Endothelial cell of umbilical vein (primary cell): ENCODE measurements around the gene NAT16. TPM values are rescaled to one million over a fixed set of nuclear protein-coding genes. Genes with fewer than 3 reads are reported as not detected.

Source experiments
- BruUV-seq: library from RNA; stranded (reverse); fragments of 400-500 nt; replicated peaks from 2 replicates; lab custom pipeline; 2021; lab: Mats Ljungman, UMichigan
- CTCF ChIA-PET: fragments of 300-600, 350-600 bp; sonication (Branson Sonifier 250); formaldehyde crosslinking; loops from one replicate; lab custom pipeline; 2021; ENCODE audit warnings: antibody characterized with exemption, inconsistent platforms; lab: Charles Lee
- POLR2A ChIA-PET: fragments of 300-600, 350-600 bp; sonication (Branson Sonifier 250); formaldehyde crosslinking; loops from one replicate; lab custom pipeline; 2021; ENCODE audit warnings: antibody characterized with exemption, inconsistent platforms; lab: Charles Lee
- DNase-seq: peaks from one replicate; pipeline ENCODE4 v3.0.0-alpha.2; 2011; ENCODE audit warnings: low read depth, low spot score
- FAIRE-seq: peaks from 2 replicates; lab custom pipeline; 2011; peaks lifted over from hg19 to GRCh38; lab: Jason Lieb, UNC
- H2AFZ ChIP-seq: 2 replicates; pipeline ENCODE4 v1.6.0; 2012; ENCODE audit warnings: low read depth, low read length, control low read depth, inconsistent platforms
- H3K27ac ChIP-seq: 2 replicates; pipeline ENCODE4 v1.5.1; 2011; ENCODE audit warnings: low read depth, mild to moderate bottlenecking, control low read depth, low read length, moderate library complexity; ENCODE audit not compliant: insufficient read depth
- H3K27me3 ChIP-seq, 2 experiments: 2 replicates each; pipeline versions ENCODE4 v1.6.0 to v1.6.1; 2011; ENCODE audit warnings: low read length in 2 of 2, mixed read lengths in 1 of 2; ENCODE audit not compliant: control insufficient read depth in 2 of 2, insufficient read depth in 2 of 2
- H3K36me3 ChIP-seq, 2 experiments: 2 replicates in 1 of 2; 3 replicates in 1 of 2; pipeline ENCODE4 v1.5.1; 2011; ENCODE audit warnings: low read length in 2 of 2, mild to moderate bottlenecking in 1 of 2, moderate library complexity in 1 of 2; ENCODE audit not compliant: control insufficient read depth in 2 of 2, insufficient read depth in 2 of 2; ENCODE audit errors: extremely low read depth in 1 of 2
- H3K4me1 ChIP-seq: 3 replicates; pipeline ENCODE4 v1.5.1; 2011; ENCODE audit warnings: mild to moderate bottlenecking, low read length; ENCODE audit not compliant: control insufficient read depth, insufficient read depth; ENCODE audit errors: extremely low read depth
- H3K4me2 ChIP-seq: 2 replicates; pipeline ENCODE4 v1.6.1; 2011; ENCODE audit warnings: low read length, control low read depth, mixed read lengths; ENCODE audit not compliant: insufficient read depth
- H3K4me3 ChIP-seq, 3 experiments: fragments of 200-600 bp in 1 of 3; sonication (generic), shearing (Covaris generic) in 1 of 3; replicated peaks in 1 of 3; 2 replicates each; pipeline ENCODE4 v1.5.1; 2011 to 2016; ENCODE audit warnings: control low read depth in 3 of 3, low read length in 3 of 3, mild to moderate bottlenecking in 2 of 3, inconsistent platforms in 1 of 3, low read depth in 1 of 3, moderate library complexity in 1 of 3; ENCODE audit not compliant: insufficient read depth in 1 of 3
- H3K79me2 ChIP-seq: 2 replicates; pipeline ENCODE4 v1.6.0; 2012; ENCODE audit warnings: low read length, inconsistent platforms; ENCODE audit not compliant: control insufficient read depth, insufficient read depth
- H3K9ac ChIP-seq: replicated peaks from 2 replicates; pipeline ENCODE3; 2011; ENCODE audit warnings: low read length, control low read depth; ENCODE audit not compliant: insufficient read depth; ENCODE audit errors: extremely low read depth
- H3K9me1 ChIP-seq: replicated peaks from 3 replicates; pipeline ENCODE4 v1.6.0; 2011; ENCODE audit warnings: mild to moderate bottlenecking, low read length; ENCODE audit not compliant: control insufficient read depth, insufficient read depth; ENCODE audit errors: extremely low read depth
- H3K9me3 ChIP-seq: replicated peaks from 2 replicates; pipeline ENCODE4 v1.5.1; 2012; ENCODE audit warnings: low read length, inconsistent platforms; ENCODE audit not compliant: control insufficient read depth, insufficient read depth
- H4K20me1 ChIP-seq: replicated peaks from 2 replicates; pipeline ENCODE3; 2011; ENCODE audit warnings: mild to moderate bottlenecking, low read length; ENCODE audit not compliant: control insufficient read depth, insufficient read depth; ENCODE audit errors: extremely low read depth
- EZH2 ChIP-seq: IDR thresholded peaks from 2 replicates; pipeline ENCODE4 v1.6.1; 2012; ENCODE audit warnings: borderline replicate concordance, low read depth, mild to moderate bottlenecking, moderate library complexity, low read length, inconsistent platforms; ENCODE audit not compliant: severe bottlenecking
- FOS ChIP-seq: IDR thresholded peaks from 2 replicates; pipeline ENCODE4 v1.6.1; 2011; ENCODE audit warnings: mild to moderate bottlenecking, low read length, moderate library complexity, borderline replicate concordance; ENCODE audit not compliant: insufficient read depth
- GATA2 ChIP-seq: IDR thresholded peaks from 2 replicates; pipeline ENCODE4 v1.7.0; 2011; ENCODE audit warnings: low read depth, mild to moderate bottlenecking, moderate library complexity, mixed read lengths, low read length; ENCODE audit not compliant: insufficient read length, insufficient read depth
- JUN ChIP-seq: IDR thresholded peaks from 2 replicates; pipeline ENCODE4 v1.6.1; 2011; ENCODE audit warnings: borderline replicate concordance, low read depth; ENCODE audit not compliant: insufficient read length, insufficient read depth
- MAX ChIP-seq: IDR thresholded peaks from 2 replicates; pipeline ENCODE4 v1.6.1; 2011; ENCODE audit not compliant: insufficient read depth, insufficient read length
- MYC ChIP-seq: IDR thresholded peaks from one replicate; pipeline ENCODE4 v1.6.1; 2011; ENCODE audit warnings: mild to moderate bottlenecking, low read depth, low read length
- POLR2A ChIP-seq: IDR thresholded peaks from 2 replicates; pipeline ENCODE4 v1.6.1; 2012; ENCODE audit warnings: low read depth, mild to moderate bottlenecking, control low read depth, low read length
- POLR2AphosphoS5 ChIP-seq: IDR thresholded peaks from 2 replicates; pipeline ENCODE4 v1.6.1; 2012; ENCODE audit warnings: low read depth, mild to moderate bottlenecking, control low read depth, low read length, moderate library complexity; ENCODE audit not compliant: insufficient read depth
- dilution Hi-C: fragments of 300-500 bp; cut with MboI; formaldehyde crosslinking; loops from one replicate; pipeline ENCODE4 v1.15.0; 2019; ENCODE audit warnings: low sequenced_read_pairs; ENCODE audit not compliant: extremely low pct_ligation_motif_present
- intact Hi-C: fragments of 100-400 bp; cut with micrococcal nuclease; formaldehyde crosslinking; loops from one replicate; pipeline ENCODE4 v1.10.0; 2022
- polyA plus RNA-seq, 4 experiments: library from polyadenylated mRNA; depleted of rRNA in 3 of 4; stranded (reverse) in 3 of 4; unstranded in 1 of 4; fragments of >200 nt; gene quantifications; 2 replicates each; pipeline versions ENCODE4 v1.2.1 to v1.2.3, GENCODE V29; 2011 to 2012; ENCODE audit warnings: missing spikeins in 1 of 4
- total RNA-seq: library from RNA; stranded (reverse); gene quantifications from 2 replicates; pipeline ENCODE4 v1.2.3, GENCODE V29; 2021
- TF ChIP-seq, protein P1 (sequence below), 2 donors: IDR thresholded peaks; 1 replicate in 1 of 2; 2 replicates in 1 of 2; pipeline ENCODE4 v1.5.1; 2011; ENCODE audit warnings: low read length in 2 of 2, mild to moderate bottlenecking in 2 of 2, moderate library complexity in 2 of 2, control low read depth in 1 of 2, inconsistent platforms in 1 of 2, low read depth in 1 of 2; ENCODE audit not compliant: insufficient read depth in 1 of 2; ENCODE audit errors: extremely low read depth in 1 of 2

The NAT16 gene
- total and polyA plus RNA-seq, 2 donors (not counting 3 experiments of a cell fraction or from before 2014, with no cell fraction given): not detected

DNA sequence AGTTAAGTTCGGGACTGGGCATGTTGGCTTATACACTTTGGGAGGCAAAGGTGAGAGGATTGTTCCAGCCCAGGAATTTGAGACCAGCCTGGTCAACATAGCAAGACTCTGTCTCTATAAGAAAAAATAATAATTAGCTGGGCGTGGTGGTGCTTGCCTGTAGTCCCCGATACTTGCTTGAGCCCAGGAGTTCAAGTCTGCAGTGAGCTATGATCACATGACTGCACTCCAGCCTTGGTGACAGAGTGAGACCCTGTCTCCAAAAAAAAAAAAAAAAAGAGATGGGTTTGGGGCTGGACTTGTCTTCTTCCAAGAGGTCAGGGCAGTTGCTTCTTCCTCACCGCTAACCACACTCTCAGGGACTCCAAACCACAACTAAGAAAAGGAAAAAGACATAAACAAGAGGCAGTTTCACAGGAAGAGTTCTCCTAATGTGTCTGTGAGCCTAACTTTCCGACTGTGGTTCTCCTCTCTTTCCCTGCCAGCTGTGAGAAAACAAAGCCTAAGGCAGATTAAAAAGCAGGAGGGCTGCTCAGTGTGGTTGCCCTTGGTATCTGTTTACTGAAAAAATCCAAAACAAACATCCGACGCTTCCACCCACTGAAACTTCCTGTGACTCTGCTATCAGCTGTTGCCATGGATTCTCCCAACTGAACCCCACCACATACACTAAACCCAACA lies 55.6 kb downstream of the NAT16 start:
- Histone ChIP-seq H3K27me3 (no peaks in the 10 kb centered on the region), H4K20me1 (no peaks in the 10 kb centered on the region), H3K36me3 (peaks cover 8 to 10% of the 10 kb centered on the region in 2 experiments), H3K4me3 (no peak overlapping the region), H3K9me3 (no peaks in the 10 kb centered on the region), H3K9me1 (no peaks in the 10 kb centered on the region), H3K4me1 (peaks cover 61% of the 10 kb centered on the region), H2AFZ (no peak overlapping the region), H3K27ac (peak overlapping the region; percentile 83), H3K79me2 (peaks cover 39% of the 10 kb centered on the region), H3K4me2 (peak overlapping the region; percentile 45), H3K9ac (peak overlapping the region; percentile 100)
- TF ChIP-seq, protein P1, sequence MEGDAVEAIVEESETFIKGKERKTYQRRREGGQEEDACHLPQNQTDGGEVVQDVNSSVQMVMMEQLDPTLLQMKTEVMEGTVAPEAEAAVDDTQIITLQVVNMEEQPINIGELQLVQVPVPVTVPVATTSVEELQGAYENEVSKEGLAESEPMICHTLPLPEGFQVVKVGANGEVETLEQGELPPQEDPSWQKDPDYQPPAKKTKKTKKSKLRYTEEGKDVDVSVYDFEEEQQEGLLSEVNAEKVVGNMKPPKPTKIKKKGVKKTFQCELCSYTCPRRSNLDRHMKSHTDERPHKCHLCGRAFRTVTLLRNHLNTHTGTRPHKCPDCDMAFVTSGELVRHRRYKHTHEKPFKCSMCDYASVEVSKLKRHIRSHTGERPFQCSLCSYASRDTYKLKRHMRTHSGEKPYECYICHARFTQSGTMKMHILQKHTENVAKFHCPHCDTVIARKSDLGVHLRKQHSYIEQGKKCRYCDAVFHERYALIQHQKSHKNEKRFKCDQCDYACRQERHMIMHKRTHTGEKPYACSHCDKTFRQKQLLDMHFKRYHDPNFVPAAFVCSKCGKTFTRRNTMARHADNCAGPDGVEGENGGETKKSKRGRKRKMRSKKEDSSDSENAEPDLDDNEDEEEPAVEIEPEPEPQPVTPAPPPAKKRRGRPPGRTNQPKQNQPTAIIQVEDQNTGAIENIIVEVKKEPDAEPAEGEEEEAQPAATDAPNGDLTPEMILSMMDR (IDR thresholded peaks at IDR 0.05; ENCODE audit: extremely low read depth in 1 of 2, insufficient read depth in 1 of 2, low read depth in 1 of 2, low read length in 2 of 2): no peak
- TF ChIP-seq JUN: peak; percentile 34
- FAIRE-seq: peak; percentile 93
- intact Hi-C loops (loop anchor here (10.0 kb wide), 1 partner anchor 1020 kb away; the partner anchor contains the start of genes AP4M1 and MCM7), dilution Hi-C loops (no loop called here)
- ChIA-PET CTCF (interaction anchor here (0.7 to 3.5 kb wide), 5 partner anchors 11 to 47 kb away, joined by 3 to 24 read pairs (median 8); no protein-coding TSS in a partner anchor), POLR2A (interaction anchor here (1.0 to 5.3 kb wide), 5 partner anchors 12 to 24 kb away, joined by 6 to 49 read pairs (median 32); no protein-coding TSS in a partner anchor)
- TSS peak; percentile 41 for BruUV-seq
- peak; percentile 88 for DNase-seq

- ChIA-PET CTCF (interaction anchor here (0.7 to 3.5 kb wide), 5 partner anchors 10 to 46 kb away, joined by 3 to 25 read pairs (median 8); no protein-coding TSS in a partner anchor), POLR2A (interaction anchor here (1.1 to 5.3 kb wide), 6 partner anchors 9 to 37 kb away, joined by 3 to 49 read pairs (median 22); no protein-coding TSS in a partner anchor)
- FAIRE-seq (no peak), DNase-seq (no peak)
- H3K27me3 ChIP-seq: no peaks in the 10 kb centered on the region
- peaks cover 34% of the 10 kb centered on the region for H3K79me2 ChIP-seq
- H3K9me1 ChIP-seq: no peaks in the 10 kb centered on the region
- dilution Hi-C loops (no loop called here), intact Hi-C loops (loop anchor here (10.0 kb wide), 1 partner anchor 1019 kb away; the partner anchor contains the start of genes AP4M1 and MCM7)
- no peak overlapping the region for H3K4me3 ChIP-seq
- BruUV-seq: no TSS peak
- H3K9ac ChIP-seq: peak overlapping the region; percentile 100
- H3K4me2 ChIP-seq: no peak overlapping the region
- no peak for TF ChIP-seq JUN
- no peak for TF ChIP-seq GATA2
- no peak for TF ChIP-seq FOS
- no peak for TF ChIP-seq EZH2
- no peak for TF ChIP-seq POLR2AphosphoS5
- TF ChIP-seq POLR2A: no peak
- no peak for TF ChIP-seq MAX
- TF ChIP-seq, protein P1 (IDR thresholded peaks at IDR 0.05; ENCODE audit: extremely low read depth in 1 of 2, insufficient read depth in 1 of 2, low read depth in 1 of 2, low read length in 2 of 2): no peak
- no peak for TF ChIP-seq MYC
- peak overlapping the region; percentile 83 for H3K27ac ChIP-seq
- H3K36me3 ChIP-seq: peaks cover 8 to 10% of the 10 kb centered on the region in 2 experiments
- H3K9me3 ChIP-seq: no peaks in the 10 kb centered on the region
- H2AFZ ChIP-seq: no peak overlapping the region
- H3K4me1 ChIP-seq: peaks cover 60% of the 10 kb centered on the region
- no peaks in the 10 kb centered on the region for H4K20me1 ChIP-seq
These were observed 56.4 kb downstream of the NAT16 start for GRCh38 chr7:101123703-101124068.
